ENCODE measurements around the gene ABCC4. TPM values are rescaled to one million over a fixed set of nuclear protein-coding genes. Genes with fewer than 3 reads are reported as not detected.

Gene ABCC4
- total and polyA plus RNA-seq, 4 donors, result 0.74 to 22.5 (median 2.0) TPM

- TF ChIP-seq MAX (IDR thresholded peaks at IDR 0.05) (no peak), HNF4G (IDR thresholded peaks at IDR 0.05) (no peak), EGR1 (IDR thresholded peaks at IDR 0.05; ENCODE audit: low read depth in 2 of 2) (no peak), GABPA (IDR thresholded peaks at IDR 0.05 in 1 of 2, conservative IDR thresholded peaks at IDR 0.05 in 1 of 2) (no peak), ZBTB33 (IDR thresholded peaks at IDR 0.05) (no peak), SP1 (IDR thresholded peaks at IDR 0.05) (no peak), HNF4A (conservative IDR thresholded peaks at IDR 0.05) (no peak), NR2F2 (IDR thresholded peaks at IDR 0.05) (no peak), ATF3 (IDR thresholded peaks at IDR 0.05) (no peak), REST (IDR thresholded peaks at IDR 0.05) (no peak)
- Histone ChIP-seq H3K9ac (ENCODE audit: low read depth in 1 of 2, low read length in 2 of 2) (no peak overlapping the region), H3K36me3 (ENCODE audit: control insufficient read depth in 4 of 4, insufficient read depth in 3 of 4, low read depth in 1 of 4, low read length in 3 of 4) (no peaks in the 10 kb centered on the region), H3K27me3 (ENCODE audit: control insufficient read depth in 4 of 4, insufficient read depth in 4 of 4, low read length in 3 of 4) (no peaks in the 10 kb centered on the region), H3K4me3 (ENCODE audit: low read depth in 1 of 3, low read length in 3 of 3) (peak overlapping the region; percentile 14 to 69 (median 58)), H3K4me1 (ENCODE audit: control insufficient read depth in 4 of 4, insufficient read depth in 4 of 4, low read length in 3 of 4) (peaks cover 2 to 38% (median 30%) of the 10 kb centered on the region in 4 donors), H3K27ac (ENCODE audit: low read depth in 1 of 2, low read length in 2 of 2) (no peak overlapping the region), H3K9me3 (ENCODE audit: control insufficient read depth in 4 of 4, low read length in 3 of 4) (no peaks in the 10 kb centered on the region)
- DNase-seq (ENCODE audit: low spot score), result peak; percentile 69
- WGBS, result 5% methylated on average over 45 of the region's 45 CpGs
Measured at GRCh38 chr13:95300625-95301182, 547 bp downstream of the ABCC4 start.

- no peaks in the 10 kb centered on the region for H3K9me3 ChIP-seq (ENCODE audit: control insufficient read depth in 4 of 4, low read length in 3 of 4)
- no peak for DNase-seq (ENCODE audit: low spot score)
- TF ChIP-seq HNF4G (IDR thresholded peaks at IDR 0.05) (no peak), JUND (IDR thresholded peaks at IDR 0.05) (no peak), EGR1 (IDR thresholded peaks at IDR 0.05; ENCODE audit: low read depth in 2 of 2) (no peak), CTCF (IDR thresholded peaks at IDR 0.05; ENCODE audit: low read depth, low read length, missing input control) (no peak), ZBTB33 (IDR thresholded peaks at IDR 0.05) (no peak), FOXA1 (IDR thresholded peaks at IDR 0.05) (no peak)
- no peaks in the 10 kb centered on the region for H3K36me3 ChIP-seq (ENCODE audit: control insufficient read depth in 4 of 4, insufficient read depth in 3 of 4, low read depth in 1 of 4, low read length in 3 of 4)
- no peak overlapping the region for H3K27ac ChIP-seq (ENCODE audit: low read depth in 1 of 2, low read length in 2 of 2)
- peaks cover 2 to 38% (median 30%) of the 10 kb centered on the region in 4 donors for H3K4me1 ChIP-seq (ENCODE audit: control insufficient read depth in 4 of 4, insufficient read depth in 4 of 4, low read length in 3 of 4)
- no peak overlapping the region for H3K4me3 ChIP-seq (ENCODE audit: low read depth in 1 of 3, low read length in 3 of 3)
- 88% methylated on average over 11 of the region's 11 CpGs for WGBS
- no peaks in the 10 kb centered on the region for H3K27me3 ChIP-seq (ENCODE audit: control insufficient read depth in 4 of 4, insufficient read depth in 4 of 4, low read length in 3 of 4)
- no peak overlapping the region for H3K9ac ChIP-seq (ENCODE audit: low read depth in 1 of 2, low read length in 2 of 2)
Measured at GRCh38 chr13:95298971-95299621, 2.2 kb downstream of the ABCC4 start.
